ENCODE measurements around the gene HS3ST6.

DNA sequence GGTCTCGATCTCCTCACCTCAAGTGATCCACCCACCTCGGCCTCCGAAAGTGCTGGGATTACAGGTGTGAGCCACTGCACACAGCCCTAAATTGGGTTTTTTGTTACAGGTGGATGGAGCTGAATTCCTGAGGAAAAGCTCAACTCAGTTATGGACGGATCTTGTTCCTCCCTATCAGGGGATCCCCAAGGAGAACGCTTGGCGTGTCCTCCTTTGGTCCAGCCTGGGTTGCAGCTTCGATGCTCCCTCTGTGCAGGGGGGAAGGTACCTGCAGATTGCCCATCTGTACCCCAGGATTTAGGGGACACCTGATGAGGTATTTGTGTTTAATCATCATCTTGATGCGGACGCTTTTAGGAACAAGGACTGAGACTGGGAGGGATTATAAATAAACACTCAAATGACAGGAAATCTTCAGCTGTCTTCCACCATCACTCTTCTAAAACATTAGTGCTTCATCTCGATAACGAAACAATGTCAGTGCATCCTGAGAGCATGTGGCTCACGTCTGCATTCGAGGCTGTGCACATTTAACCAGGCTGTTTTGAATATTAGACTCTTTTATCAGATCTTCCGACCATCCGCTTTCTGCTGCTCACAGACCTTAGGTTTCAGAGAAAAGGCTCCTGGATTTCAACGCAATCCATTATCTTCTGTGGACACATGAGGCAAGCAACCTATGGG, 28.0 kb downstream of the HS3ST6 start:
- TF ChIP-seq CBX2 (IDR thresholded peaks at IDR 0.05; ENCODE audit: low read depth, low read length) (no peak), CBX2 (CRISPR knock-in tag; IDR thresholded peaks at IDR 0.05; ENCODE audit: low read depth) (no peak), PAX8 (CRISPR knock-in tag; IDR thresholded peaks at IDR 0.05; ENCODE audit: borderline replicate concordance) (no peak), NCOR1 (IDR thresholded peaks at IDR 0.05; ENCODE audit: borderline replicate concordance, low read length) (no peak), JUNB (CRISPR knock-in tag; IDR thresholded peaks at IDR 0.05; ENCODE audit: borderline replicate concordance) (no peak), SRF (IDR thresholded peaks at IDR 0.05; ENCODE audit: low read depth, low read length) (no peak), POLR2AphosphoS5 (IDR thresholded peaks at IDR 0.05; ENCODE audit: low read depth, low read length) (no peak), MIXL1 (CRISPR knock-in tag; IDR thresholded peaks at IDR 0.05) (no peak), NKX3-1 (CRISPR knock-in tag; IDR thresholded peaks at IDR 0.05) (no peak), JUN (CRISPR knock-in tag; IDR thresholded peaks at IDR 0.05) (no peak), ZNF510 (CRISPR knock-in tag; IDR thresholded peaks at IDR 0.05; ENCODE audit: low read depth) (no peak)
- TF ChIP-seq, protein P1, sequence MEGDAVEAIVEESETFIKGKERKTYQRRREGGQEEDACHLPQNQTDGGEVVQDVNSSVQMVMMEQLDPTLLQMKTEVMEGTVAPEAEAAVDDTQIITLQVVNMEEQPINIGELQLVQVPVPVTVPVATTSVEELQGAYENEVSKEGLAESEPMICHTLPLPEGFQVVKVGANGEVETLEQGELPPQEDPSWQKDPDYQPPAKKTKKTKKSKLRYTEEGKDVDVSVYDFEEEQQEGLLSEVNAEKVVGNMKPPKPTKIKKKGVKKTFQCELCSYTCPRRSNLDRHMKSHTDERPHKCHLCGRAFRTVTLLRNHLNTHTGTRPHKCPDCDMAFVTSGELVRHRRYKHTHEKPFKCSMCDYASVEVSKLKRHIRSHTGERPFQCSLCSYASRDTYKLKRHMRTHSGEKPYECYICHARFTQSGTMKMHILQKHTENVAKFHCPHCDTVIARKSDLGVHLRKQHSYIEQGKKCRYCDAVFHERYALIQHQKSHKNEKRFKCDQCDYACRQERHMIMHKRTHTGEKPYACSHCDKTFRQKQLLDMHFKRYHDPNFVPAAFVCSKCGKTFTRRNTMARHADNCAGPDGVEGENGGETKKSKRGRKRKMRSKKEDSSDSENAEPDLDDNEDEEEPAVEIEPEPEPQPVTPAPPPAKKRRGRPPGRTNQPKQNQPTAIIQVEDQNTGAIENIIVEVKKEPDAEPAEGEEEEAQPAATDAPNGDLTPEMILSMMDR (CRISPR knock-in tag; IDR thresholded peaks at IDR 0.05): no peak
- TF ChIP-seq, protein P2, sequence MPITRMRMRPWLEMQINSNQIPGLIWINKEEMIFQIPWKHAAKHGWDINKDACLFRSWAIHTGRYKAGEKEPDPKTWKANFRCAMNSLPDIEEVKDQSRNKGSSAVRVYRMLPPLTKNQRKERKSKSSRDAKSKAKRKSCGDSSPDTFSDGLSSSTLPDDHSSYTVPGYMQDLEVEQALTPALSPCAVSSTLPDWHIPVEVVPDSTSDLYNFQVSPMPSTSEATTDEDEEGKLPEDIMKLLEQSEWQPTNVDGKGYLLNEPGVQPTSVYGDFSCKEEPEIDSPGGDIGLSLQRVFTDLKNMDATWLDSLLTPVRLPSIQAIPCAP (CRISPR knock-in tag; IDR thresholded peaks at IDR 0.05; ENCODE audit: low read depth): no peak
- TF ChIP-seq, protein P3, sequence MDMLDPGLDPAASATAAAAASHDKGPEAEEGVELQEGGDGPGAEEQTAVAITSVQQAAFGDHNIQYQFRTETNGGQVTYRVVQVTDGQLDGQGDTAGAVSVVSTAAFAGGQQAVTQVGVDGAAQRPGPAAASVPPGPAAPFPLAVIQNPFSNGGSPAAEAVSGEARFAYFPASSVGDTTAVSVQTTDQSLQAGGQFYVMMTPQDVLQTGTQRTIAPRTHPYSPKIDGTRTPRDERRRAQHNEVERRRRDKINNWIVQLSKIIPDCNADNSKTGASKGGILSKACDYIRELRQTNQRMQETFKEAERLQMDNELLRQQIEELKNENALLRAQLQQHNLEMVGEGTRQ (IDR thresholded peaks at IDR 0.05; ENCODE audit: low read depth, low read length): no peak
- TF ChIP-seq, protein P3 (CRISPR knock-in tag; IDR thresholded peaks at IDR 0.05; ENCODE audit: borderline replicate concordance): no peak
